Stomach (tissue), 9 donors: ENCODE measurements around the gene FCN3. TPM values are rescaled to one million over a fixed set of nuclear protein-coding genes. Genes with fewer than 3 reads are reported as not detected.
A peak's percentile ranks its signal among the peaks of the same experiment; 100 is the strongest.

Source experiments
- DNase-seq, 2 donors: peaks; one replicate each; pipeline versions ENCODE4 v3.0.0 to v3.0.0-alpha.2; 2013 to 2019
- H3K27ac ChIP-seq, 5 donors: fragments of 200-600 bp in 4 of 5; sonication (generic) in 4 of 5; one replicate each; pipeline ENCODE4 v1.5.1; 2013 to 2019; ENCODE audit warnings: mild to moderate bottlenecking in 1 of 5, moderate library complexity in 1 of 5
- H3K27me3 ChIP-seq, 3 donors: fragments of 200-600 bp; sonication (generic); one replicate each; pipeline ENCODE4 v1.5.1; 2017 to 2019; ENCODE audit warnings: mixed run types in 1 of 3
- H3K36me3 ChIP-seq, 4 donors: fragments of 200-600 bp; sonication (generic); 1 replicate in 3 of 4; 2 replicates in 1 of 4; pipeline ENCODE4 v1.5.1; 2016 to 2019
- H3K4me1 ChIP-seq, 4 donors: fragments of 200-600 bp; sonication (generic); one replicate each; pipeline ENCODE4 v1.5.1; 2016 to 2019
- H3K4me3 ChIP-seq, 4 donors: fragments of 200-600 bp; sonication (generic) in 3 of 4; one replicate each; pipeline ENCODE4 v1.5.1; 2016 to 2019; ENCODE audit warnings: mild to moderate bottlenecking in 1 of 4
- H3K9me3 ChIP-seq, 4 donors: fragments of 200-600 bp; sonication (generic); one replicate each; pipeline ENCODE4 v1.5.1; 2016 to 2019
- EP300 ChIP-seq: sonication (generic); formaldehyde crosslinking; IDR thresholded peaks from one replicate; pipeline ENCODE4 v1.6.1; 2017; ENCODE audit warnings: antibody characterized with exemption
- POLR2A ChIP-seq, 4 donors: fragments of 450-650 bp; IDR thresholded peaks; one replicate each; pipeline ENCODE4 v1.6.1; 2016; ENCODE audit warnings: antibody characterized with exemption in 4 of 4, control low read depth in 2 of 4, mild to moderate bottlenecking in 1 of 4, moderate library complexity in 1 of 4
- POLR2AphosphoS5 ChIP-seq, 3 donors: sonication (generic); formaldehyde crosslinking; IDR thresholded peaks; one replicate each; pipeline ENCODE4 v1.6.1; 2016; ENCODE audit warnings: antibody characterized with exemption in 3 of 3
- WGBS, 5 donors: extraction: QIAGEN DNeasy Blood & Tissue Kit in 3 of 5; methylation state at CpG; one replicate each; pipeline versions ENCODE4 v1.1.5 to v1.1.7; 2013 to 2018; 5-methylcytosine and 5-hydroxymethylcytosine counted together
- intact Hi-C: fragments of 100-400 bp; cut with DNase I; formaldehyde crosslinking; loops from one replicate; pipeline ENCODE4 v1.15.1; 2023; ENCODE audit warnings: low total_unique reads
- polyA plus RNA-seq, 3 donors: library from polyadenylated mRNA; stranded (reverse); fragments of 200-250 nt; gene quantifications; one replicate each; pipeline ENCODE4 v1.2.3, GENCODE V29; 2013
- total RNA-seq, 5 donors: library from RNA; depleted of rRNA; stranded (reverse); fragments of >200 nt; gene quantifications; one replicate each; pipeline versions ENCODE4 v1.1.0 to v1.2.3, GENCODE V29; 2014 to 2016
- TF ChIP-seq, protein P1 (sequence below), 7 experiments: fragments of 450-650 bp in 4 of 7; fragments of 200-600 bp in 3 of 7; sonication (generic) in 3 of 7; IDR thresholded peaks; one replicate each; pipeline ENCODE4 v1.5.1; 2016 to 2019; ENCODE audit warnings: antibody characterized with exemption in 7 of 7, control low read depth in 2 of 7, mild to moderate bottlenecking in 1 of 7
- donor health status: healthy with polysubstance abuse.
- donor health status: Bipolar disorder and iron deficiency.
- donor health status: healthy.

The FCN3 gene
- total and polyA plus RNA-seq, 8 donors = 0.55 to 15.2 (median 4.6) TPM; not detected in 2

DNA sequence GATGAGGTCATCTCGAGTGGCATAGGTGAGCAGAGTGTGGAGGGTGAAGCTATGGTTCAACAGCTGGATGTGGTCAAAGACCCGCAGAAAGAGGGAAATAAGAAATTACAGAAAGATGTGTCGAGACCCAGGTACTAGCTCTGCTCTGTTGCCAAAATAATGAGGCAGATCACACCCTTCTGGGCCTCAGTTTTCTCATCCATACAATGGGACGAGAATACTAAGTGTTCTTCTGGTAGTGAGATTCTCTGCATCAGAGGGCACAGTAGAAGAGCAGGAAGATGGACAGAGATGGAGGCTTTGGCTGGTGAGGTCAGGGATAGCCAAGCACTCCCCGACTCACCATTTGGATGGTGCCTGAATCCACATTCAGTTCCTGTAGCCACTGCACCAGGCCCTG lies 18.9 kb downstream of the FCN3 start:
- no peaks in the 10 kb centered on the region for H3K9me3 ChIP-seq
- H3K4me3 ChIP-seq = no peak overlapping the region
- H3K27me3 ChIP-seq = peaks cover 0 to 2% (median 0%) of the 10 kb centered on the region in 3 donors
- DNase-seq = no peak
- H3K27ac ChIP-seq = no peak overlapping the region
- peaks cover 43 to 87% (median 70%) of the 10 kb centered on the region in 4 donors for H3K36me3 ChIP-seq
- TF ChIP-seq, protein P1, sequence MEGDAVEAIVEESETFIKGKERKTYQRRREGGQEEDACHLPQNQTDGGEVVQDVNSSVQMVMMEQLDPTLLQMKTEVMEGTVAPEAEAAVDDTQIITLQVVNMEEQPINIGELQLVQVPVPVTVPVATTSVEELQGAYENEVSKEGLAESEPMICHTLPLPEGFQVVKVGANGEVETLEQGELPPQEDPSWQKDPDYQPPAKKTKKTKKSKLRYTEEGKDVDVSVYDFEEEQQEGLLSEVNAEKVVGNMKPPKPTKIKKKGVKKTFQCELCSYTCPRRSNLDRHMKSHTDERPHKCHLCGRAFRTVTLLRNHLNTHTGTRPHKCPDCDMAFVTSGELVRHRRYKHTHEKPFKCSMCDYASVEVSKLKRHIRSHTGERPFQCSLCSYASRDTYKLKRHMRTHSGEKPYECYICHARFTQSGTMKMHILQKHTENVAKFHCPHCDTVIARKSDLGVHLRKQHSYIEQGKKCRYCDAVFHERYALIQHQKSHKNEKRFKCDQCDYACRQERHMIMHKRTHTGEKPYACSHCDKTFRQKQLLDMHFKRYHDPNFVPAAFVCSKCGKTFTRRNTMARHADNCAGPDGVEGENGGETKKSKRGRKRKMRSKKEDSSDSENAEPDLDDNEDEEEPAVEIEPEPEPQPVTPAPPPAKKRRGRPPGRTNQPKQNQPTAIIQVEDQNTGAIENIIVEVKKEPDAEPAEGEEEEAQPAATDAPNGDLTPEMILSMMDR (IDR thresholded peaks at IDR 0.05) = no peak
- TF ChIP-seq POLR2AphosphoS5 (IDR thresholded peaks at IDR 0.05) (no peak), EP300 (no peak), POLR2A (IDR thresholded peaks at IDR 0.05) (no peak)
- 85 to 92% (median 89%) methylated on average over 5 of the region's 5 CpGs for WGBS, 5 donors
- intact Hi-C loops = loop anchor here (5.0 kb wide), 1 partner anchor 37 kb away; the partner anchor contains the start of gene GPR3
- peaks cover 21 to 48% (median 35%) of the 10 kb centered on the region in 4 donors for H3K4me1 ChIP-seq

DNA sequence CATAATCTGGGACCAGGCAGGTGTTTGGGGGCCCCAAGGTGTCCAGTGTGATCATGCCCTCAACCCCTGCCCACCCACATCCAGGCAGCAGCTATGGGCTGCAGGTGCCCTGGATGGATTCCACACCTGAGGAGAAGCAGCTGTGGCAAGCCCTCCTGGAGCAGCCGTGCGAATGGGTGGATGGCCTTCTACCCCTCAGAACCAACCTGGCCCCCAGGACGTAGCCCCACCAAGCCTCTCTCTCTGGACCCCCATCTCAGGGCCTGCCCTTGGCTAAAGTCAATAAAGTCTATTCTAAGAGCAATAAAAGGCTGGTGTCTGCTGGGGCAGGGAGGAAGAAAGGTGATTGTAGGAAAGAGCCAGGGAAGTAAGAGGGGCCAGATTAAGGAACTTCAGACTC lies 21.0 kb downstream of the FCN3 start:
- H3K27ac ChIP-seq = no peak overlapping the region
- WGBS, 5 donors = 71 to 92% (median 87%) methylated on average over 3 of the region's 3 CpGs
- intact Hi-C loops = no loop called here
- peaks cover 34 to 76% (median 52%) of the 10 kb centered on the region in 4 donors for H3K36me3 ChIP-seq
- peaks cover 0 to 16% (median 0%) of the 10 kb centered on the region in 3 donors for H3K27me3 ChIP-seq
- TF ChIP-seq POLR2A (IDR thresholded peaks at IDR 0.05) = no peak
- TF ChIP-seq, protein P1 (IDR thresholded peaks at IDR 0.05) = no peak
- TF ChIP-seq EP300 = no peak
- TF ChIP-seq POLR2AphosphoS5 (IDR thresholded peaks at IDR 0.05) = no peak
- H3K4me1 ChIP-seq = peaks cover 24 to 58% (median 50%) of the 10 kb centered on the region in 4 donors
- H3K9me3 ChIP-seq = no peaks in the 10 kb centered on the region
- H3K4me3 ChIP-seq = no peak overlapping the region
- DNase-seq = no peak

DNA sequence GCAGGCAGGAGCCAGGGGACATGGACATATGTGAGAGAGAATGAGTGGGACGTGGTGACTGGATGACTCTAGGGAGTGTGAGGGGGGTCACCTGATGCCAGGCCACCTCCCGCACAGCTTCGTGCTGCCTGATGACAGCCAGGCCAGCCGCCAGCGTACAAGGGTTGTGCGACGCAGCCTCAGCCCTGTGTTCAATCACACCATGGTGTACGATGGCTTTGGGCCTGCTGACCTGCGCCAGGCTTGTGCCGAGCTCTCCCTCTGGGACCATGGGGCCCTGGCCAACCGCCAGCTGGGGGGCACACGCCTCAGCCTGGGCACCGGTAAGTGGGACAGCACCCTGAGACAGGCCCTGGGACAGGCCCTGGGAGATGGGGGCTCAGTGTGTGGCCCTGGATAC lies 21.5 kb downstream of the FCN3 start:
- WGBS, 5 donors = 82 to 93% (median 89%) methylated on average over 9 to 13 of the region's 13 CpGs
- intact Hi-C loops = no loop called here
- no peak overlapping the region for H3K4me3 ChIP-seq
- DNase-seq = no peak
- H3K36me3 ChIP-seq = peaks cover 29 to 71% (median 47%) of the 10 kb centered on the region in 4 donors
- H3K27ac ChIP-seq = no peak overlapping the region
- no peak for TF ChIP-seq POLR2AphosphoS5 (IDR thresholded peaks at IDR 0.05)
- TF ChIP-seq, protein P1 (IDR thresholded peaks at IDR 0.05) = no peak
- no peak for TF ChIP-seq EP300
- no peak for TF ChIP-seq POLR2A (IDR thresholded peaks at IDR 0.05)
- no peaks in the 10 kb centered on the region for H3K9me3 ChIP-seq
- peaks cover 24 to 54% (median 51%) of the 10 kb centered on the region in 4 donors for H3K4me1 ChIP-seq
- H3K27me3 ChIP-seq = peaks cover 0 to 16% (median 0%) of the 10 kb centered on the region in 3 donors

DNA sequence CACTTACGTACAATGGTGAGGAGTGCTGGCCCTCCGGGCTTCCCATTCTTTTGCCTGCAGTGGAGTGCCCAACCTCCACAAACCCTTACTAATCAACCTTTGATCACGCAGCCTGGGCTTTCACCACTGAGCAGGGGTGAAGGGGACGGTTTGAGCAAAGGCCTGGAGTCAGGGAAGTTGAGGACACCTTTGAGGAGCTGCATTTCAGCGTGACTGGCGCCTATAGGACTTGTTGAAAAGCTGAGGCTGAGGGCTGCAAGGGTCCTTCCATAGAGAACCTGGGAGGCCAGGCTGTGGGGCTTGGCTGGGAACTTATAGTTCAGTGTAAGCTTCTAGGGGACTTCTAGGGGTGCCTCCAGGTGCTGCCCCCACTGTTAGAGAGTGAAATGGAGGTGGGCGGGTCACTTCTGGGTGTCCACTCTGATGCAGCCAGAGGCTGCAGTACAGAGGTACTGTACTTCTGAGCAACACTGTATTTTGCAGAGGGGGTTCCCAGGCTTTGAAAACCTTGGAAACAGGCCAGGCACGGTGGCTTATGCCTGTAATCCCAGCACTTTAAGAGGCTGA lies 23.0 kb downstream of the FCN3 start:
- H3K4me1 ChIP-seq = peaks cover 12 to 48% (median 41%) of the 10 kb centered on the region in 4 donors
- peak overlapping the region in 2 of 5 donors; percentile 5 to 68 for H3K27ac ChIP-seq
- 56 to 72% (median 62%) methylated on average over 6 to 8 of the region's 8 CpGs for WGBS, 5 donors
- peak in 1 of 2 donors; percentile 31 for DNase-seq
- H3K9me3 ChIP-seq = no peaks in the 10 kb centered on the region
- intact Hi-C loops = no loop called here
- H3K36me3 ChIP-seq = peaks cover 19 to 57% (median 37%) of the 10 kb centered on the region in 4 donors
- H3K27me3 ChIP-seq = peaks cover 0 to 16% (median 0%) of the 10 kb centered on the region in 3 donors
- H3K4me3 ChIP-seq = peak overlapping the region in 1 of 4 donors; percentile 9
- TF ChIP-seq POLR2AphosphoS5 (IDR thresholded peaks at IDR 0.05) (no peak), EP300 (no peak), POLR2A (IDR thresholded peaks at IDR 0.05) (no peak)
- TF ChIP-seq, protein P1 (IDR thresholded peaks at IDR 0.05) = no peak
